Kidney epithelial cell (primary cell): ENCODE measurements around the gene ITGA3. TPM values are rescaled to one million over a fixed set of nuclear protein-coding genes. Genes with fewer than 3 reads are reported as not detected.

Experiments
- DNase-seq: peaks from one replicate; pipeline ENCODE4 v3.0.0-alpha.2; 2010; ENCODE audit warnings: low read depth
- H3K27me3 ChIP-seq: 2 replicates; pipeline ENCODE4 v1.6.0; 2011; ENCODE audit warnings: low read length; ENCODE audit not compliant: control insufficient read depth, insufficient read depth
- H3K36me3 ChIP-seq: 2 replicates; pipeline ENCODE4 v1.5.1; 2011; ENCODE audit warnings: low read length; ENCODE audit not compliant: control insufficient read depth, insufficient read depth
- H3K4me3 ChIP-seq: 2 replicates; pipeline ENCODE4 v1.5.1; 2011; ENCODE audit warnings: low read depth, mild to moderate bottlenecking, control low read depth, low read length
- CTCF ChIP-seq: IDR thresholded peaks from 2 replicates; pipeline ENCODE4 v1.5.1; 2011; ENCODE audit warnings: mild to moderate bottlenecking, moderate library complexity, low read length, control low read depth, inconsistent platforms; ENCODE audit not compliant: insufficient read depth, poor library complexity, severe bottlenecking
- total RNA-seq: library from RNA; depleted of rRNA; stranded (reverse); fragments of >200 nt; gene quantifications from 2 replicates; pipeline ENCODE4 v1.2.3, GENCODE V29; 2015

The ITGA3 gene
- total RNA-seq, 1 donor from 2014 or later = 1,029 TPM

GRCh38 chr17:50051082-50051576, 4.8 kb upstream of the ITGA3 start:
- H3K36me3 ChIP-seq = no peaks in the 10 kb centered on the region
- peak; percentile 86 for DNase-seq
- no peak for TF ChIP-seq CTCF
- no peaks in the 10 kb centered on the region for H3K27me3 ChIP-seq
- no peak overlapping the region for H3K4me3 ChIP-seq

- no peak for DNase-seq
- no peak for TF ChIP-seq CTCF
- Histone ChIP-seq H3K4me3 (no peak overlapping the region), H3K27me3 (no peaks in the 10 kb centered on the region), H3K36me3 (no peaks in the 10 kb centered on the region)
Observed at GRCh38 chr17:50051606-50052005, 4.3 kb upstream of the ITGA3 start.

- no peak for DNase-seq
- no peaks in the 10 kb centered on the region for H3K27me3 ChIP-seq
- H3K4me3 ChIP-seq = no peak overlapping the region
- peaks cover 5% of the 10 kb centered on the region for H3K36me3 ChIP-seq
- TF ChIP-seq CTCF = no peak
Observed at GRCh38 chr17:50052241-50052796, 3.6 kb upstream of the ITGA3 start.

GRCh38 chr17:50052822-50053653, 2.9 kb upstream of the ITGA3 start:
- DNase-seq = no peak
- Histone ChIP-seq H3K36me3 (peaks cover 5% of the 10 kb centered on the region), H3K4me3 (no peak overlapping the region), H3K27me3 (no peaks in the 10 kb centered on the region)
- TF ChIP-seq CTCF = no peak

- Histone ChIP-seq H3K4me3 (no peak overlapping the region), H3K27me3 (no peaks in the 10 kb centered on the region), H3K36me3 (peaks cover 5% of the 10 kb centered on the region)
- no peak for DNase-seq
- TF ChIP-seq CTCF = no peak
Observed at GRCh38 chr17:50053654-50053960, 2.3 kb upstream of the ITGA3 start.
